HG03571 (cell line): ENCODE results near the gene RCE1.

Experiments
- ATAC-seq: cut with Tn5 transposase; IDR thresholded peaks from one replicate; pipeline ENCODE4 v1.9.1; 2021; ENCODE audit not compliant: unreplicated experiment

The RCE1 gene

DNA sequence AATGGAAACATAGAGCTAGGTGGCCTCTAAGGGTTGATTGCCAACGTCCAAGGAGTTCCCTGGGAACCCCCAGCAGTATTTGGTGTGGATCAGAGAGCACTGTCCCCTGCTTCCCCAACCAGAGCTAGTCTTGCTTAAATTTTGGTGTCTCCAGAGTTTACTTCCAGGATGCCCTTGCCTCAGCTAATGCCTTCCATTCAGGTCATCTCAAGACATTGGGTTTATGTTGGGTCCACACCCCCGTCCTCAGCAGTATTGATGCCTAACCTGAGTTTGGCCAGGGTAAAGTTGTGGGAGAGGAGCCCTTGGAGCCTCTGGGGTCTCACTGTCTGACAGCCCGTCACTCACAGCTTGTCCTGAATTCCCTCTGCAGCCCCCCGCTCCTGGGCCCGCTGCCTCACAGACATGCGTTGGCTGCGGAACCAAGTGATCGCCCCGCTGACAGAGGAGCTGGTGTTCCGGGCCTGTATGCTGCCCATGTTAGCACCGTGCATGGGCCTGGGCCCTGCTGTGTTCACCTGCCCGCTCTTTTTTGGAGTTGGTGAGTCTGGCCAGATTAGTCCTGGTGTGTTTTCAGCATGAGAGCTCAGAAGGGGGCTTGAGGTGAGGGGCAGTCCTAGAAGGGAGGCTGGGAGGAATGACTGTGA is 1.4 kb downstream of the RCE1 start:
- ATAC-seq, result no peak

DNA sequence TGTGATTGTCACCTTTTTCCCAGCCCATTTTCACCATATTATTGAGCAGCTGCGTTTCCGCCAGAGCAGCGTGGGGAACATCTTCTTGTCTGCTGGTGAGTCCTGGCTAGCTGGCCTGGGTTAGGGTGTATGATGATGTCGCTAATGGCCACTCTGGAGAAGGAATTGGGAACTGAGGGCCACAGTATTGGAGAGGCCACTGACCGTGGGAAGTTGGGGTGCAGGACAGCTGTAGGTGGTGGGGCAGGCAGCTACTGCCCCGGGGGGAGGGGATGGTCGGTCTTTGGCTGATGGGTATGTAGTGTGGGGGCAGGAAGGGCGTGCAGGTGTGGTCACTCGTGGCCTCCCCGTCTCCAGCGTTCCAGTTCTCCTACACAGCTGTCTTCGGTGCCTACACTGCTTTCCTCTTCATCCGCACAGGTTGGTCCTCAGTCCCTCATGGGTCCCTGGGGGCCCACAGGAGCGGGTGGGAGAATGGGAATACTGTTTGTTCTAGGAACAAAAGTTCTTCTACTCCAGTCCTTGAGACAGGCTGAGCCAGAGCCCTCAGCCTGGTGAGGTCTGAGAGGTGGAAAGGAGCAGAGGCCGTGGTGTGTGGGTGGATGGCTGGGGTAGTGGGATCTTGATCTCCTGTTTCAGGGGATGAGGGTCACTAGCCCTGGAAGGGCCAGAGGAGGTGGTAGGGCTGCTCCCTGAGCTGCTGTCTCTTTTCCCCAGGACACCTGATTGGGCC is 2.1 kb downstream of the RCE1 start:
- ATAC-seq, result no peak

DNA sequence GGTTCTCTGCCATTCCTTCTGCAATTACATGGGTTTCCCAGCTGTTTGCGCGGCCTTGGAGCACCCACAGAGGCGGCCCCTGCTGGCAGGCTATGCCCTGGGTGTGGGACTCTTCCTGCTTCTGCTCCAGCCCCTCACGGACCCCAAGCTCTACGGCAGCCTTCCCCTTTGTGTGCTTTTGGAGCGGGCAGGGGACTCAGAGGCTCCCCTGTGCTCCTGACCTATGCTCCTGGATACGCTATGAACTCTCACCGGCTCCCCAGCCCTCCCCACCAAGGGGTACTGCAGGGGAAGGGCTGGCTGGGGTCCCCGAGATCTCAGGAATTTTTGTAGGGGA is 2.6 kb downstream of the RCE1 start:
- ATAC-seq, result no peak

DNA sequence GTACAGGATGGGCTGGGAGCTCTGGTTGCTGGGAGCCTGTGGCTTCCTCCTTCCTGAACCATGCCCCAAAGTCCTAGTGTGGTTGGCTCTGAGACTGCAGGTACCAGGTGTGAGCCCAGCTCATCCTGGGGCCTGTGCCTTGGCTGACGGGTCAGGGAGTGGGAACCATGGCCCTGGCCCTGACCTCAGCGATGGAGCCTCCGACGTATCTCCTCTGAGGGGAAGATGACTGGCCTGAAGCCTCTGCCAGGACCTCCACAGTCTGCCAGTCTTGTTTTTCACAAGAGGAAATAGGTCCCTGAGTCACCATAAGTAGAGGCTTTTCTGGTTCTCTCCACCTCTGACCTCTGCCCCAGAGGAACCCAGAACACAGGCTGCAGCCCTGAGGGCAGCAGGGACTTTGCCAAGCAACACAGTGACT is 3.4 kb downstream of the RCE1 start:
- ATAC-seq, result no peak

DNA sequence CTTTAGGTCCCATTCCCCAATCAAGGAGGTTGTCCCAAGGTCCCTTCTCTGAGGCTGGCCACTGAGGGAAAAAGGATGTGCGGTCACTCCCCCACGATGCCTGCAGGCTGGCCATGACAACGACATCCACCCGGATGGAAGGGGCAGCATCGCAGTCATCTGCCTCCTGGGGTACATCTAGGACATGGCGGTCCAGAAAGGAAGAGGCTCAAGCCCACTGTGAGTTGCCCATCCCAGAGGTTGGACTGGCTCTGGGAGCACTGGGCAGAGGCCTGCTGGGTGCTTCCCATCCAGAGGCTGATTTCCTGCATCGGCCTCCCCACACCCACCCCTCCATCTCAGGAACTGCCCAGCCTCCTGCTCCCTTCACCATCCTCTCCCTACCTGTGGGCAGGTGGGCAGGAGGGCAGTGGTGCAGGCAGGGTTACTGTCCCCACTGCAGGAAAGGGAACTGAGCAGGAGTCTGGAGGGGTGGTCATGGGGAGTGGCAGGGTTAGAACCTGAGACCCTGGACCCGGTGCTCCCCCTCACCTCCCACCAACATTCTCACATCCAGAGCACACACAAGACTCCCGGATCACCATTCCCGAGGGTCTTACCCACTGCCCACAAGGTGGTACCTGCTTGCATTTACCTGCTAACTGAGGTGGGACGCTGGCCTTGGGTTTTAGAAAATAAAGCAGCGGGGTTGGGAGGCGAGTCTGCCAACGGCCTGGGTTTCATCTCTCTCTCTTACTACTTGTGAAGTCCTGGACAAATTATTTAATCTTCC is 4.4 kb downstream of the RCE1 start:
- no peak for ATAC-seq

DNA sequence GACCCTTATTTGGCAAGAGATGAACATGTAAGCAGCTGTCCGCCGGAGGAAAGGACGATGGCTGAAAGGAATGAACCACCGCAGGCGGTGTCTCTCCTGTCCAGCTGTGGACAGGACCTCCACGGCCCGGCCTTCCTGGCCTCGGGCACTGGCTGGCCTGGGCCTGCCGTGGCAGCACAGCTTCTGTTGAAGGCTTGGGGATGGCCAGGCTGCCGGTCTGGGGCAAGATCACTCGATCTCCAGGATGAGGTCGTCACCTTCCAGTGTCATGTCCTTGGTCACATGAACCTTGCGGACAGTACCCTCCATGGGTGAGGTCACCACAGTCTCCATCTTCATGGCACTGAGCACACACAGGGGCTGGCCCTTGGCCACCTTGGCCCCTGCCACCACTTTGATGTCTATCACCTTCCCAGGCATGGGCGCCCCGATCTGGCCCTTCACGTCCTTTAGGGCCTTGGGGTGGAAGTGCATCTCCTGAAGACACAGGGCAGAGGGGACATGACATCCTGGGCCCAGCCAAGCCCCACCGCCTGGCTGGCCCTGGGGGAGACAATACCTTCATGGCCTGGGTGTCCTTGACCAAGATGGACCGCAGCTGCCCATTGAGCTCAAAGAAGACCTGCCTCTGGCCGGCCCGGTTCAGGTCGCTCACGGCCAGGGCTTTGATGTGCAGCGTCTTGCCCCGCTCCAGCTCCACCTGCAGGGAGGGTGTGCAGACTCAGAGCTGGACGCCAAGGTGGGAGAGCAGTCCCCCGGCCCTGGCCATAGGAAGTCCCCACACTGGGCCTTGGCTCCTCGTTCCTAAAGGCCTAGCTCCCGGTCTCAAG is 5.6 kb downstream of the RCE1 start:
- no peak for ATAC-seq

DNA sequence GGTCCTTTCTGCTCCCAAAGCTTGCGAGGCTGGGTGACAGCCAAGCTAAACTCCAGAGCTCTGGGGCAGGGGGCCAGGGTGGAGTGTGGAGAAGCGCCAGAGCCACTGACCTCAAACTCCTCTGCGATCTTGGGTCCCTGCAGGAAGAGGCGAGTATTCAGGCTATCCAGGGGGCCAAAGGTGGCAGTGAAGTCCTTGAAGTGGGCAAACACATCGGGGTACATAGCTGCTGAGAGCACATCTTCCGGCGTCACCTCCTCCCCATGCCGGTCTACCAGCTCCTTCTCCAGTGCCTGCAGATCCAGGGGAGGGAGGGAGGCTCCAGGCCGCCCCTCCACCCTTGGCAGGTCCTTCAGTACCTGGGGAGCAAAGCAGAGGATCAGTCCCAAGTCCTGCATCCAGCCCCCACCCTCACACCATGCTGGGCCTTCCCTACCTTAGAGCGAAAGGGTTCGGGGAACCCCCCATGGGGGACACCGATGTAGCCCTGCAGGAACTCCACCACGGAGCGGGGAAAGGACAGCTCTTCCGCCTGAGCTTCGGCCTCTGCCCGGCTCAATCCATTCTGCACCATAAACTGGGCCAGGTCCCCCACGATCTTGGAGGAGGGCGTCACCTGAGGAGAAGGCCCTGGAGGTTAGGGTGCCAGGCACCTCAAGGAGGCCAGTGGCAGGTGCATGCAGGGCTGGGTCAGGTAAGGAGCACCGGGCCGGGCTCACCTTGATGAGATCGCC is 6.4 kb downstream of the RCE1 start:
- ATAC-seq, result no peak

DNA sequence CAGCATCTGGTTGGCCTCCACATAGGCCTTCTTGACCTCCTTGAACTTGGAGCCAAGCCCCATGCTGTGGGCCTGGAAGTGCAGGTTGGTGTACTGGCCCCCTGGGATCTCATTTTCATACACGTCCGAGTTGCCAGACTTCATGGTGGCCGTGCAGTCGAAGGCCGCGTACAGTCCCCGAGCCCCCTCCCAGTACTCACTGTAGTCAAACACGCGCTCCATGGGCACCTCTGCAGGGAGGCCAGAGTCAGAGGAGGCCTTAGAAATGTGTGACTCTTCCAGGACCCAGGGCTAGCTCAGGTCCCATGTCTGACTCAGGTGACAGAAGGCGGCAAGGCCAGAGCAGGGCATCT is 7.0 kb downstream of the RCE1 start:
- no peak for ATAC-seq

DNA sequence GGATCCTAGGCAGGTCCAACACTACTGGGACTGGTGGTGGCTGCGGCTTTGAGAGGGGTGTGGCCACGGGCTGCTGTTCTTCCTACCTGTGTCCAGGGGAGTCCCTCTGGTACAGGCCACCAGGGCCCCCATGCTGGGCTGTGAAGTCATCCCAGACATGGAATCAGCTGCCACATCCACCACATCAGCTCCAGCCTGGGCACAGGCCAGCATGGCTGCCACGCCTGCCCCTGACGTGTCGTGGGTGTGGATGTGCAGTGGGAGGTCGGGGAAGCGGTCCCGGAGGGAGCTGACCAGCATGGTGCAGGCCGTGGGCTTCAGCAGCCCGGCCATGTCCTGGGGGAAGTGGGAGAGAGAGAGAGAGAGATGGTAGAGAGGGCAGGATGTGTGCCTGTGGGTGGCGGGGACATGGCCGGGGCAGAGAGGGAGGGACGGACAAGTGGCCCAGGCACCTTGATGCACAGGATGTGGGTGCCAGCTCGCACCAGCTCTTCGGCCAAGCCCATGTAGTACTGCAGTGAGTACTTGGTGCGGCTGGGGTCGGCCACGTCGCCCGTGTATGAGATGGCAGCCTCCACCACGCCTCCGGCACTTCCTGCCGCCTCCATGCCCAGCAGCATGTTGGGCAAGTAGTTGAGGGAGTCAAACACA is 7.5 kb downstream of the RCE1 start:
- no peak for ATAC-seq

DNA sequence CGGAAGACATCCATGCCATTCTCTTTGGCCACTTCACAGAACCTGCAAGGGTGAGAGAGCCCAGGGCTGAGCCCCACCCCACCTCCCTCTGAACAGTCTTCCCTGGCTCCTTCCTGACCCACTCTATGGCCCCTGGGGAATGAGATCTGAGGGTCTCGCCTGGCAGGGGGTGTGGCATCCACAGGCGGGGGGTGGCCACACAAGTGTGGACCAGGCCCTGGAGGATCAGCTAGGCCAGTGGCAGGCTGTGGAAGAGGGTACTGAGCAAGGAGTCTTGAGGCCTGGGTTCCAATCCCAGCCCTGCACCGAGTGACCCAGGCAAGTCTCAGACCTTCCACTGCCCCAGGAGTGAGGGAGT is 8.0 kb downstream of the RCE1 start:
- ATAC-seq, result no peak

DNA sequence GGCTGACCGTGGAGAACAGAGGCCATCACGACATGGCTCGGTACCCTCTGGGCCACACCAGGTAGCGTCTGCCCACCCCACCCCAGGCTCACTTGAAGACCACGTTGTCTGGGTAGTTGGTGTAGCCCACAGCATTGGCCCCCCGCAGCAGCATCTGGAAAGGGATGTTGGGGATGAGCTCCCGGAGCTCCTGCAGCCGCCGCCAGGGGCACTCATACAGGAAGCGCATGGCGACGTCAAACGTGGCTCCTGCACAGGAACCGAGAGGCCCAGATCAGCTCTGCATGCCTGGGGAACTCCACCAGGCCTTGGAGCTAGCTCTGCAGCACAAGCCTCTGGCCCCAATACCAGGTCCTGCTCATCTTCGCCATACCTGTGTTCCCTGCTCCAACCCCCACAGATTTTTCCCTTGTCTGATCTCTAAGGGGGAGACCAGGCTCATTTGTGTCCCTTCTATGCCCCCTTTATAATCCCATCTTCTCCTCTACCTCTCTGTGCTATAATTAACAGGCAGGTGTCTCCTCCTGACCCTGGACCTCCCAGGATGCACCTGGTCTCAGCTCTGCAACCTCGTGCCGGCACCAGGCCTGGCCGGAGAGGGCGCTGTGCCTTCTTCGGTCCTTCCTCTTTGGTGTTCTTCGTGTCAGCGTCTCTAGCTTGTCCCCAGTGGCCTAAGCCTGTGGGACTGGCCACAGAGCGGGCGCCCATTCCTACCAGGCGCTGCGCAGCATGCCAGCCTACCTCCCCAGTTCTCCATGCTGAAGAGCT is 8.6 kb downstream of the RCE1 start:
- no peak for ATAC-seq

DNA sequence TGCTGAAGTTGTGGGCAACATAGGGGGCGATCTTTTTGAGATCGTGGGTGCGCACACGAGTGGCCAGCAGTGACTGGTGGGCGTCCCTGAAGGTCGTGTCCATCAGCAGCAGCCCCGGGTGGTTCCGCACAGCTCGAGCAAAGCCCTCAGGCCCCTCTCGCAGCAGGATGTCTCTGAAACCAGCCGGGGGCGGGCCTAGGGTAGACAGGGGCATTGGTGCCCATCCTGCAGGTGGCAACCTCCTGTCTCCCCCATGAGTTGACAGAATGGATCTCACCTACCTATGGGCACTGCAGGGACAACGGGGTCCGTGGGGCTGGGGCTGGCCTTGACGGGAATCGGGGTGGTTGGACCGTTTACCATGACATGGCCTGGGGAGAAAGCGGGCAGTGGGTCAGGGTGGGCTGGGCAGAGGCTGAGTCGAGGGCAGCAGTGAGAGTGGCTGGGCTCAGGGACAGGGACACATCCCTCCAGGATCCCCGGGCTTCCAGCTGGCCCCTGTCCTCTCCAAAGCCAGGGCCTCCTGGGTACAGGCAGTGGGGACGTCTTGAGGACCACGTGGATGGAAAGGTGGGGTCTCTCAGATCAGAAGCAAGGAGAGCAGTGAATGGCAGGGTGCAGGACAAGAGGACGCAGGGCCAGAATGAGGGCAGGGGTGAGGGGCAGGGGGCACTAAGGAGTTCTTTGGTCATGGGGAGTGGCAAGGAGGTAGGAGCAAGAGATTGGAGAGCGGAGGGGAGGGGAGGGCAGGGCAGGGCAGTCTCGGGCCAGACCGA is 9.4 kb downstream of the RCE1 start:
- no peak for ATAC-seq

DNA sequence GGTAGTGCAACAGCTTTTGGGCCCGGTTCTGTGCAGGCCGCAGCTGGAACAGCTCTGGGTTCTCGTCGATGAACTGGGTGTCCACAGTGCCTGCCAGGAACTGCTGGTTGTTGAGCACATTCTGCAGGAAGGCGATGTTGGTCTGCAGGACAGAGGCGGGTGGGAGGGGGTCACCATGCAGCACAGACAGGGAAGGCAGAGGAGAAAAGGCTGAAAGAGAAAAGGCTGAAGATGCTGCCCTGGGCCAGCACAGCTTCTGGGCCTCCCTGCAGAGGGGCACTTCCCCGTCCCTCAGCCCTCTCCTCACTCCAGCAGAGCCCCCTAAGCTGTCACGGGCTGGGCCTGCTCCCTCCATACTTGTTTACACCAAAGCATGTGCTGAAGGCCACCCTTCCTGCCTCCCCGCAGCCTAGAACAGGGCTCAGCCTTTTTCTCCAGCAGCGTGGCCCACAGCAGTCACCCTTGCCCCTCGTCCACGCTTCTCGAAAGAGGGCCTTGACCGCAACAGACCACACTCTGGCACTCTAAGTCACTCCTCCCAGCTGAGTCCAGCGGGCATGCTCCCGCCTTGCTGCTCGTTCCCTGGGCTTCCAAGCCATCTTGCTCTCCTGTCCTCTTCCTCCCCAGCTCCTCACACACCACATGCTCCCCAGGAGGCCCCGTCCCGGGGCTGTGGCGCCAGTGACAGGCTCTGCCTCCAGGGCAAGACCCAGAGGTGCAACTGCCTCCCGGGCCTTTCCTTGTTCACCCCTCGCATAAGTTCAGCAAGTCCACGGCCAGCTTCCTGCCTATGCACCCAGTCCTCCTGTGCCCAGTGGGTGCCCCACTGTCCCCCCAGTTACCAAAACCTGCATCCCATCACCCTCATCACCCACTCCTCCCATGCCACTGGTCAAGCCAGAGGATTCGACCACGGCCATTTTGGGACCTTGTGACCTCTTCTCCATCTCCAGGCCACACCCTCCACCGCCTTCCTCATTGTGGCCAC is 10.3 kb downstream of the RCE1 start:
- ATAC-seq, result no peak

DNA sequence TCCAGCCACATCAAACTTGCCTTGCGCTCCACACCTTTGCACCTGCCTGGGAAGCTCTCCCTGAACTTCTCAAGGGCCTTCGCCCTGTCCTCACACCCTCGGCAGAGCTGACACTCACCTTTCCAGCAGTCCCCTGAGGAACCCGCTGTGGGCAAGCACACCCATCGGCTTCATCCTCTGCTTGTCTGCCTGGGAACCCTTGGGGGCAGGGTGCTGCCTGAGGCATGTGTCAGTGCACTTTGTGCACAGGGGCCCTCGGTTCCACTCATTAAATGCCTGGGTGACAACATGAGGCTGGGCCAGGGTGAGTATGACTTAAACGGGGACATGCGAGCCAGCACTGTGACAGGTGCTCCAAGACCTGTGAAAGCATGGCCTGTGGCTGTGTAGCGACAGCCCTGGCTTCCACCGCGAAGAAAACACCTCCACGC is 11.0 kb downstream of the RCE1 start:
- ATAC-seq, result no peak

DNA sequence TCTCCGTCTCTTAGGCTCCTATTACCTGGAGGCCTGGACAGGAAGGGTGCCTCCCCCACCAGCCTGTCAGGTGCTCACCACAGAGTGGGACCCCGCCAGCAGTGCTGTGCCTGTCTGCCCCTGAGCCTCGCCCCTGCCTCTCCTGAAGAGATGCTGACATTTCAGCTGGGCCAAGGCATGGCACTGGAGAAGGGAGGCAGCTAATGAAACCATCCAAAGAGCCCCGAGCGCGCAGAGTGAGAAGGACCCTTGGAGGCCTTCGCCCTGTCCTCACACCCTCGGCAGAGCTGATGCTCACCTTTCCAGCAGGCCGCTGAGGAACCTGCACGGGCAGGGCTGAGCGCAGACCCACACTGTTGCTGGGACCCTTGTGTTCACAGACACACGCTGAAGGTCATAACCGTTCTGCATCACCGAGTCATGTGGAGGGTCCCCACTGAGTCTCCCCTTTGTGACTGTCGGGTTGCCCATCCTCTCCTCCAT is 11.5 kb downstream of the RCE1 start:
- ATAC-seq, result no peak

DNA sequence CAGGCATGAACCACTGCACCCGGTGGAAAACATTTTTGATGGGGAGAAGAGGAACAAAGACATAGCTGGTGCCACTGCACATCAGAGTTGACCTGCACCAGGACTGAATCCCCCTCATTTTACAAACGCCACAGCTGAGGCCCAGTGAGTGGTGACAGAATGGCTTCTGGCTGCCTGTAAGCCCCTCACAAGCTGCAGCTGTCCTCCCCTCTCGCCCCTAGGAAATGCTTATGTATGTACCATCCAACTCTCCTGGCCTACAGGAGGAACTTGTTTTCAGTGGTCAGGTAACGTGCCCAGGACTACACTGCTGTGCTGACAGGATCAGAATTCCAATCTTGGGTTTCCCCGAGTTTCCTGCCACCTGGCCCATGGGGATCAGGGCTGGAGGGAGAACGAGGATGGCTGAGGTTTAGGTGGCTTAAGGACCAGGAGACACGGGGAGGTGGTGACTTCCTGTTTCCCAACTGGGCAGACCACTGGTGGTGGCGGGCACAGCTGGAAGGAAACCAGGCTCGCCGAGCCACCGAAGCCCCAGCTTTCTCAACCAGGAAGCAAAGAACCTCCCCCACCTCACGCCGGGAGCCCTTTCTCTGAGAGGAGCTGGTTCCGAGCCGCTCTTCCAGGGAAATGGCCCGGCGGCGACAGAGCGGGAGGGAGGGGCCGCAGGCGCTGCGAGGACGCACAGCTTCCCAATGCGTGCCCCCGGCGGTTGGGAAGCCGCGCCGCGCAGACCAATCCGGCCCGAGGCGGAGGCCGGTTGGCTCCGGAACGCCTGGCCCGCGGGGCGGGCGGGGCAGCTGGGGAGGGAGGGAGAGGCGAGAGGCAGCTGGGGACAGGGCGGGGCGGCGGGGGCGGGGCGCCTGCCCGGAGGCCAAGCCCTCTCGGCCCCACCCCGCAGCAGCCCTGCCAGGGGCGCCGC is 12.6 kb downstream of the RCE1 start:
- ATAC-seq, result peak; percentile 58
